Stimulated activated CD8-positive, alpha-beta memory T cell treated with anti-CD3 and anti-CD28 coated beads, Interleukin-12 subunit alpha, Interleukin-12 subunit beta, amount 100 ng/mL, for 1 hour (primary cell): ENCODE measurements around the gene NRXN2.
A peak's percentile ranks its signal among the peaks of the same experiment; 100 is the strongest.

Experiments used
- DNase-seq: peaks from one replicate; pipeline ENCODE4 v3.0.0-alpha.2; 2020; ENCODE audit warnings: low read depth

NRXN2 gene

DNA sequence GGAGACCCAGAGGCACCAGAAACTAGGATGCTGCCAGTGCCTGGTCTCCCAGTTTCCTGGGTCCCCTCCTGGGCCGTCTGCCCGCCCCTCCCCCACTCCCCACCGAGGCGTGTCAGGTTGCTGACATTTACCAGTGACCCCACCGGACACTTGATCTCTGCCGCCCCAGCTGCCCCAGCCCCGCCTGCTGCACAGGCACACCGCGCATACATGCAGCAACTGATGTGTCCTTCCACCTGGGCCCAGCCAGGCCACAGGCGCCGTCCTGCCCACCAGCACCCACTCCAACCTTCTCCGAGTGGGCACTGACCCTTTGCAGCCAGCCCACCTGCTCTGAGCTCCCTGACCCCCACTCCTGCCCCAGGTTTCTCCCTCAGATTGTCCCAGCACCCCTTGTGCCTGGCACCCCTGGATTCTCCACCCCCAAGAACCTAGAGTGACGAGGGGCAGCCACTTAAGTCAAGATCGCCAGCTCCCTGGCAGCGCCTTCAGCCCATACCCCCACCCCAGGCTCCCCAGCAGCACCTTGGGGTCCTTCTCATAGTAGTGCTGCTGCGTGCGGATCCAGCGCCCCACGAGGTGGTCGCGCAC, 36.2 kb upstream of the NRXN2 start:
- DNase-seq = no peak

DNA sequence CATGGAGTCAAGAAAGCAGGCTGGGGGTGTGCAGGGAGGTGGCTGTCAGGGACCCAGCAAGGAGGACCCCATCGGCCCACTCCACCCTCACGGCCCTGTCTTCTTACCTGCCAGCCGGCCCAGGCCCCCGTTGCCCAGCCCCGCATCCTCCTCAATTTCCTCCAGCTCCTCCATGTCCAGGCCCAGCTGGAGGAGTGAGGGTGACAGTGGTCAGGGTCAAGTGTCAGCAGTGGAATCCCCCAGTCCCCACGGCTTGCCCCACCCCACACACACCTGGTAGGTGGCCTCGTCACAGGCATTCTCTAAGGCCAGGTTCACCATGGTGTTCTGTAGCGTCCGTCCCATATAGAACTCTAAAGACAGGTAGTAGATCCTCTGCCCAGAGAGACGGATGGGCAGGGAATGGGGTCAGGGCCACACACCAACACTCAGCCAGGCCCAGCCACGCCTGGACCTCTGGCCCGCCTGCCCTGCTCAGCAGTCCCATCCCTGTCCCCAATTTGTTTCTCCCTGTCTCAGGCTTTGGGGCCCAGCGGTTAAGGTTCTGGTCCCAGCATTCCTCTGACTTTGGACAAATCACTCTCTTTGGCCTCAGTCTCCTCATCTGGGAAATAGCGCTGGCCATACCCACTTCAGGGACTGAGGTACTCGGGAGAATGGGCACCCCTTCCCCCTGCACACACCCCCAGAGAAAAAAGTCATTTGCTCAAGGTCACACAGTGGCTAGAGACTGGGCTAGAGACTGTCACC, 35.5 kb upstream of the NRXN2 start:
- DNase-seq = no peak

DNA sequence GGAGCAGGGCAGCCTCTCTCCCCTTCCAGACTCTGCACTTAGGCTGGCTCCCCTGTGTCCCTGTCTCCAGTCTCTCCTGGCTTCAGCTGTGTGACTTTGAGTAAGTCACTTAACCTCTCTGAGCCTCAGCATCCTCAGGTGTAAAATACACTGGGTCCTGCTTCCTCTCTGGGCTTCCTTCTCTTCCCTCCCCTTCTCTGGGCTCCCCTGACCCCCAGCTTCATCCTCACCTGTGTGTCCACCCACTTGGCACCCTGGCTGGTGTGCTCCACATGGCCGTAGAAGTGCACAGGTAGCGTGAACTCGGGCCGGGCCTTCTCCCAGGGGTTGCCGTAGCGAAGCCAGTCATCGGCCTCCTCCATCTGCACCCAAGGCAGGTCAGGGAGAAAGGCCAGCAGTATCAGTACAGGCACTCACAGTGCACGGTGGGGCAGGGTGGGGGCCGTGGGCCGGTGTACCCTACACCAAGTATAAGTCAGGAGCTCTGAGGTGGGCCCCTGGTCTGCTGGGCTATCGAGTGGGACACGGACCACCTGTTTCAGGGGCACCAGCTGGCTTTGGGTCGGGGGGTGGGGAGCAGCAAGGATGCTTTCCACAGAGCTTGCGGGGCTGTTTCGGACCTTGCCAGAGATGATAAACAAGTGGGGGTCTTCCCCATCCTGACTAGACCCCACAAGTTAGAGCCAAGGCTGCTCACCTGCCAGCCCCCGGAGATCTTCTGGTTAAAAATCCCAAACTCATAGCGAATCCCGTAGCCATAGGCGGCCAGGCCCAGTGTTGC, 34.7 kb upstream of the NRXN2 start:
- DNase-seq = no peak

DNA sequence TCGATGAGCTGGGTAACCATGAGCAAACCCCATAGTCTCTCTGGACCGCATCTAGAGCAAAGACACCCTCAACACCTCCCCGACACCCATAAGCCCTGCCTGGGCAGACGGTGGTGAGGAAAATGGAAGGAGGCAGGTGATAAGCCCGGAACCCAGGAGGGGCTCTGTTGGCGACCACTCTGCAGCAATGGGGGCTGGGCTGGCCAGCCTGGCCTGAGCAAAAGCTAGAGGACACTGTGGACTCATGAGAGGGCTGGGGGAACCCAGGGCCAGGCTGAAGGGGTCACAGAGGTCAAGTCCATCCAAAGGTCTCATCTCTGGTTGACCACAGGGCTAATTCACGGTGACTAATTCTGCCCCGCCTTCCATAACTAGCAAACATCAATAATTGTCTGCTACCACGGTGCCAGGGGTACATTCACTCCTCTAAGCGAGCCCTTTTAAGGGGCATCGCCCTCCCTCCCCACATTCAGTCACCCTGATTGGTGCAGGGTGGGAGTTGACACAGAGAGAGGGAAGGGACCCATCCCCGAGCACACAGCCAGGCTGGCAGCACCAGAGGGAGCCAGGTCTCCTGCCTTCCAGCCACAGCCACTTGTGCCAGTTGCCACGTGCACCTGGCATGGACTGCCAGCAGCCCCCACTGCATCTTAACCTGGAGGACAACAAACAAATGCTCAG, 32.8 kb upstream of the NRXN2 start:
- no peak for DNase-seq

DNA sequence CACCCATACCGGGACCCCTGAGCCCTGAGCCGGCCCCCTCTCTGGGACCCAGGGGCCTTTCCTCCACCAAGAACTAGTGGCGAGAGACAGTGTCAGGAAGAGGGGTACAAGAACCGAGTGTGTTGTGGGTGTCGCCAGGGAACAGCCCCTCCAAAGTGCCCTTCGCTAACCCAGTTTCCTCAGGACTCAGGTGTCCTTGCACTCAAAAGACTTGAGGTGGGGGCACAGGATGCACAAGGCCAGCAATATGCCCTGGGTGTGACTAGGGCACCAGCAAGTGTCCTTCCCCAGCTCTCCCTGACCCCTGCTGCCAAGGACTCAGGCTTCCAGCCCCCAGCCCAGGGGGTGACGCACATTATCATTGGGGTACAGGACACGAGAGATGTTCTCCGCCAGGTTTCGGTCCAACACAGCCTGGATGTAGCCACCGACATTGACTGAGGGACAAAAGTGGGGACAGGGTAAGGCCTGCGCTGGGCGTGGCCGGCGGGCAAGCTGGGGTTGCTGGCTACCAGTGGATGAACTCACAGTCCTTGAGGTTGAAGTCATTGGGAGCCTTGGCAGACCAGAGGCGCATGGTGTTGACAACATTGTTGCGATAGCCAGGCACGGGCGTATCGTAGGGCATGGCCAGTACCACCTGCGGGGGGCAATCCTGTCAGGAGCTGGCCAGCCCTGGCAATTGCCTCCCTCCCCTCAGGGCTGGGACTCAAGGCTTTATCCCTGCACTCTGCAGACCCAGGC, 32.1 kb upstream of the NRXN2 start:
- DNase-seq = no peak

DNA sequence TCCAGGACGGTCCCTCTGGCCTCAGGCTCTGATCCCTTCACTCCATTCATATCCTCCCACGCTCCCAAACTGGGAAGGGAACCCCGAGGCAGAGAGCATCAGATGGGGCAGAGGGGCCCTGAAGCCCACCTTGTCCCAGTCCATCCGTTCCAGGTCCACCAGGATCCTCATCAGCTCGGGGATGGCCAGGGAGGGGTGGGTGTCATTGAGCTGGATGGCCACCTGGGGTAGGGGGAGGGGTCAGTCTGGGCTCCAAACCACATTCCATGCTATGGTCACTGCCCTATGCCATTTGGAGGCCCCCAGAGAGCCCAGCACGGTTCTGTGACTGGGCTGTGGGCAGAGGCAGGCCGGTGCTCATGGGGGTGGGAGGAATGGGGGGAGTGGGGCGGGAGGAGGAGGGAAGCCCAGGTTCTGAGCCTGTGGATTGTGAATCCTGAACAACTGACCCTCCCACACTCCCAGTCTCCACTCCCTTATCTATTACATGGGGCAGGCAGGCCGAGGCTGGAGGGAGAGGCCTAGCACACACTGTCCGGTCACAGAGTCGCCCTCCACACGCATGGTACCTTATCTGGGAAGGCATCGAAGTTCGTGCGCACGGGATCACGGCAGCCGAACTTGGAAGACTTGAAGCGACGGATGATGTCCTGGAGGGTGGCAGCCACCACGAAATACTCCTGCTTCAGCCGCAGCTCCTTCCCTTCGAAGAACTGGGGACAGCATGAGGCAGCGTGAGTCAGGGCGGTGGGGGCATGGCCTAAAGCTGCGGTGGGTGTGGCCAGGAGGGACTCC, 31.3 kb upstream of the NRXN2 start:
- no peak for DNase-seq

DNA sequence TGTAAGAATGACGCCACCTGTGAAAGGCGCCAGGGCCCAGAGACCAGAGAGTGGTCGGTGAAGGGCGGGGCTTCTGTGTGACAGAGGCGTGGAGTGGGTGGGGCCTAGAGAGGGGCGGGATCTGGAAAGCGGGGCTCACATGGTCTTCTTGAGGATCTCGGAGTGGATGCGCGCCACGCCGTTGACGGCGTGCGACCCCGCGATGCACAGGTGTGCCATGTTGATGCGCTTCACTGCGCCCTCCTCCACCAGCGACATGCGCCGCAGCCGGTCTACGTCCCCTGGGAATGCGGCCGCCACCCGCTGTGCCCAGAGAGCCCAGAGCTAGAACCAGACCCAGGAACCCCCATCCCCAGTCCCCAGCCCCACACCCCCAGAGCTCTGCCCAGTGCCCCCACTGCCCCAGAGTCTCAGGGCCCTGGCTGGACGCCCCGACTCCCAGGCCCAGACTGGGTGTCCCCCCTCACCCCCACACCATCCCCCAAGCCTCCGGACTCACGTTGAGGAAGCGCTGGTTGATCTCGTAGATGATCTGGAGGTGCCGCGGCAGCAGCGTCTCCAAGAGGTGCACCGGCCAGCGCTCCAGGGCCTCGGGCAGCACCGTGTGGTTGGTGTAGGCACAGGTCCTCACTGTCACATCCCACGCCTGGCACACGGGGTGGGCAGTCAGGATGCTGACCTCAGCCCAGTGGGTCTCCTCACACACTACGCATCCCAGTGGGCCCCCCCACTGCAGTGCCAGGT, 30.6 kb upstream of the NRXN2 start:
- no peak for DNase-seq

DNA sequence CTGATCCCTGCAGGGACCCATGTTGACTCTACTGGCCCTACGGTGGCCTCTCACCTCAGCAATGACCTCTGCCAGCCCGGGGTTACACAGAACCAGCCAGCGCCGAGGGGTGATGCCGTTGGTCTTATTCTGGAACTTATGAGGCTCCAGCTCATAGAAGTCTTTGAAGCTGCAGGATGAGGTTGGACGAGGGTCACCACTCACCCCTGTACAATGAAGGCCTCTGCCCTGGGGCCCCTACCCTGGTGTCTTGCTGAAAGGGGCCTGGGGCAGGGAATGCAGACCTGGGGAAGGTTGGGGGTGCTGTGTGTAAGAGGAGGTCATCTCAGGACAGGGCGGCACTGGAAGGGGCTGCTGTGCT, 30.0 kb upstream of the NRXN2 start:
- no peak for DNase-seq

DNA sequence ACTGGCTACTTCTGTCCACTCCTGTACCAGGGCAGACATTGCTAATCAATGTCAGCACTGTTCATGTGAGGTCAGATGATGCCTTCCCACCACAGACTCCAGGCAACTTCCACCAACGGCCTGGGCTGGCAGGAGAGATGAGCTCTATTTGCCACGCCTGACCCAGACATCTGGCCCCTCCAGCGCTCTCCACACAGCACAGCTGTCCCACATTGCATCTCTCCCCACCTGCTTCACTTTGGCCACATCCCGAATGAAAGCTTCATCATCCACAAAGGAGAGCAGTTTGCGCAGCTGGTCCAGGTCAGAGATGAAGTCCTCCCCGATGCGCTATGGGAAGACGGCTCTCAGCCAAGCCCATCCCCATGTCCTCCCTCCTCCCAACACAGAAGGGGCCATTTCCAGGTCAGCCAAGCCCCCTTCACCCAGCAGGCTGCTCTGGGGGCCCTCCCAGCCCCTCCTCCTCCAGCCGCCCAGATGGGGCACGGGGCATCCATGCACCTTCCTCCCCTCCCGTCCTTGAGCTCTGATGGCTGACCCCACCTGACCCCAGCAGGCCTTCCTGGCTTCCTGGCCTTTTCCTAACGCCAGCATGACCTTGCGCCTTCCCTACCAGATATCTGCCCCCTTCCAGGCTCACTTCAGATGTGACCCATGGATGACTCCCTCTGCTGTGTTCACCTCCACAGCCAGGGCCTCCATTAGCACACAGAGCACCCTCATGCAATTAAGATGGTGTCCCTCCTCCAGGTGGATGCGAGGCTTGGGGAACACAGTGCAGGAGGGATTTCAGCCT, 29.4 kb upstream of the NRXN2 start:
- DNase-seq = no peak

DNA sequence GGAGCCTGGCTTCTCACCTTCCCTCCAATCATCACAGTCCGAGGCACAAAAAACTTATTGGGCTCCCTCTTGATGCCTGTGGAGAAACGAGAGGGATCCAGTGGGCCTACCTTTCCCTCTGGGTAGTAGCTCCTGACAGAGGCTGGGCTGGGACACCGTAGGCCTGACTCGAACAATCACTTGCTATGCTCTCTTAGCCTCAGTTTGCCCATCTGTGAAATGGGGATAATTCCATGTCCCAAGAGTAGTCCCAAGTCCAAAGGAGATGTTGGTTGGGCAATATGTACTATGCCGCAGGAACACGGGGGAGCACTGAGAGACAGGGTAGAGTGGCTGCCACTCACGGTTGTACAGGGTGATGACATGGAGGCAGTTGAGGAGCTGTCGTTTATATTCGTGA, 28.6 kb upstream of the NRXN2 start:
- DNase-seq = no peak

DNA sequence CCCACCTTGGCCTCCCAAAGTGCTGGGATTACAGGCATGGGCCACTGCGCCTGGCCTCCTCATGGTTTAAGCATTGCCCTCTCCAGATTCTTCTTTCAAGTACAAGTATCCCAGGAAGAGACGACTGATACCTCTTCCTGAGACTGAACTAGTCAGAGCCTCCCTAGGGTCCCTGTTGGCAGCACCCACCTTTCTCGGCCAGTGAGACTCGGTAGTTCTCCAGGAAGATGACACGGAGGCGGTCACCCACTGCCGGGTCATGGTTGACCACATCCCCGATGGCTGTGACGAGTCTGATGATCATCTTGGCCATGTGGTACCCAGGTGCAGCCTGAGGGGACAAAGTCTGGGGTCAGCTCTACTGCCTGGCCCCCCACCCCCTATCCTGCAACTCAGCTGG, 28.1 kb upstream of the NRXN2 start:
- DNase-seq = no peak

DNA sequence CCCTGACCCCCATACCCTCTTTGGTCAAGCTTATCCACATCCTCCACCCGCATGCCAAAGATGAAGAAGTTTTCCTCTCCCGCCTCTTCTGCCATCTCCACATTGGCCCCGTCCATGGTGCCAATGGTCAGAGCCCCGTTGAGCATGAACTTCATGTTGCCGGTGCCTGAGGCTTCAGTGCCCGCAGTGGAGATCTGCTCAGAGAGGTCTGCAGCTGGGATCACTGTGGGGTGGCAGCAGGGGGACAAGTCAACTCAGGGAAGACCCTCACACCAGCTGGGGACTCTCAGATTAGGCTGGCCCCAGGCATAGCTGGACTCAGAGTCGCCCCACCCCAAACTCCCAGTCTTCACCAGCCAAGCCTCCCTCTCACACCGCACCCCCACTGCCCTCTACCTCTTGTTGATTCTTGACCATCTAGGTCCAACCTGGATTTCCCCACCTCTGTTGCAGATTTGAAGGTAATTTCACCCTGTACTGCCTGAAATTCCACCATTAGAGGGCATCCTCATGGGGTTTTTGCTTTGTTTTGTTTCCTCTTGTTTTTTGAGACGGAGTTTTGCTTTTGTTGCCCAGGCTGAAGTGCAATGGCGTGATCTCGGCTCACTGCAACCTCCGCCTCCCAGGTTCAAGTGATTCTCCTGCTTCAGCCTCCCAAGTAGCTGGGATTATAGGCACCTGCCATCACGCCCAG, 27.5 kb upstream of the NRXN2 start:
- no peak for DNase-seq

DNA sequence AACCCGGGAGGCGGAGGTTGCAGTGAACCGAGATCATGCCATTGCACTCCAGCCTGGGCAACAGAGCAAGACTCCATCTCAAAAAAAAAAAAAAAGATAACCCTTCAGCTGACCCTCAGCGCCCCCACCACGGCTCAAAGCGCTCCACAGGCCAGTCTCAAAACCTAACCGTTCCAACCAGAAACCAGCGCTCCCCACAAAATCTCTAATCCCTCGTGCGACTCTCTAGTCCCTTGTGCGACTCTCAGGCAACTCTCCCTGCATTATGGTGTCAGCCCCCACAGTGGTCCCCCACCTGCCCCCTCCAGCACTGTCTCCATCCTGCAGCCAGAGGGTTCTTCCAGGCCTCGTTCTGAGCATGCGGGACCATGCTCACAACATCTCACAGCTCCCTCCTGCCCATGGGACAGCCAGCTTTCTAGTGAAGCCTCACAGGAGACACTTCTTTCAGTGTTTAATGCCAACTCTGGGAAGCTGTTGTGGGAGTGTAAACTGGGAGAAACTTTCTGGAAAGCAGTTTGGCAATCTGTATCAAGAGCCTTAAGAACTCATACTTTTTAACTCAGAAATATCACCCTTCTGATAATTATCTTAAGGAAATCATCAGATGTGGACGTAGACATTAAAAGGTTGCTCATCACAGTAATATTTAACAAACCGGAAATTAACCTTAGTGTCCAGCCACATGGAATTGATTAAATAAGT, 25.1 kb upstream of the NRXN2 start:
- DNase-seq = no peak

DNA sequence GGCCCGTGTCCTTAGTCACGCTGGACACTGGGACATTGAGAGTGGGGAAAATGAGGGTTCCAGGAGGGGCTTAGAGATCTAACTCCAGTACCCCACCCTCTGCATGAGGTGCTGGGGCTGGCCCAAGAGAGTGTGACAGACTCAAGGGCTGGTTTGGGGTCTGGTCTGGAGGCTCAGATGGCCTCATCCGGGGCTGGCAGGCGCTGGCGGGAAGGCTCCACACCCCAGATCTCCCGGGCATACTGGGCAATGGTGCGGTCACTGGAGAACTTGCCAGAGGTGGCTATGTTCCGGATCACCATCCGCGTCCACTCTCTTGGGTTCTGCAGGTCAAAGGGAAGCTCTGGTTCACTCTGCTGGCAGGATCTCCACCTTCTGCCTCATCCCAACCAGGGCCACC, 23.5 kb upstream of the NRXN2 start:
- DNase-seq = no peak

DNA sequence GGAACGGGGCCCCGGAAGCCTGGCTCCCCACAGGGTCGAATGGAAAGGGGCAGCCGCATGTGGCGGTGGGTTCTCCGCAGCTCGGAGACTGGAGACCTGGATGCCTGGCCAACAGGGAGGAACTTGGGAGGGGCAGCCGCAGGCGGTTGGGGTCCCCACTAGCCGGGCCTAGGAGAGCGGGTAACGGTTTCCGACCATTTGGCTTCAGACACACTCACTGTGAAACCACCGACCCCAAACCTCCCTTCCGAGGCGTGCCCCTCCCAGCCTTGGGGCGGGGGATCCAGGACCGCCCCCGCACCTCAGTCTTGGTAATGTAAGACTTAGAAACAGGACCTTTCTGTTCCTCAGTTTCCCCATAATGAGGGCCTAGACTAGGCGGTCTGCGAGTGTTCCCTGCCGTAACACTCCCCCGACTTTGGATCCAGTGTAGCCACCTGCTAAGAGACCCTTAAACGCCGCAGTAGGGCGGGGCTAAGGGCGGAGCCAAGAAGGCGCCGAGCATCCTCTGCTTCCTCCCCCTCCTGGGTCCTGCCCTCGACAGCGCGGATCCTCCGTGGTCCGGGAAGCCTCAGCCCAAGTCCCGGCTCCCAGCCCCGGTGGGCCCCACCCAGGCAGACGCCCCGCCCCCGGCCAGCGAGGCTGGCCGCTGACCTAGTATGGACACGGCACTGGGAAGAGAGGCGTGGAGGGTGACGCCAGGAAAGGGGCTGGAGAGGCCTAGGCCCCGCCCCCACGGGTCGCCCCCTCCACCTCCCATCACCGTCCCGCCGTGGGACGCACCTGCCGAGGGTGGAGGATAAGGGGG, 22.7 kb upstream of the NRXN2 start:
- DNase-seq = peak; percentile 68

DNA sequence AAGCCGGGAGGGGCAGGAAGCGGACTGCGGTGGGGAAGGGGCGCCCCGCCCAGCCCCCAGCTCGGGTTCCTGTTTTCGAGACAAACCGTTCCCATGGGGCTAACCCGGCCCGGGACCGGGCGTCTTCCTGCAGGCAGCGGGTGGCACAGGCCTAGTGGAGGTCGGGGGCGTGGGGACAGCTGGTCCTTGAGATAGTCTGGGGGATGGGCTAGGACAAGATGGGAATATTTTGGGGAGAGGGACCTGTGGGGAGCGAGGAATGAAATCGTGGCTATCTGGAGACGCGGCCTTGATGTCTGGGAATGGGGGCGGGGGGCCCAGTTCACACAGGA, 22.2 kb upstream of the NRXN2 start:
- DNase-seq = peak; percentile 67

DNA sequence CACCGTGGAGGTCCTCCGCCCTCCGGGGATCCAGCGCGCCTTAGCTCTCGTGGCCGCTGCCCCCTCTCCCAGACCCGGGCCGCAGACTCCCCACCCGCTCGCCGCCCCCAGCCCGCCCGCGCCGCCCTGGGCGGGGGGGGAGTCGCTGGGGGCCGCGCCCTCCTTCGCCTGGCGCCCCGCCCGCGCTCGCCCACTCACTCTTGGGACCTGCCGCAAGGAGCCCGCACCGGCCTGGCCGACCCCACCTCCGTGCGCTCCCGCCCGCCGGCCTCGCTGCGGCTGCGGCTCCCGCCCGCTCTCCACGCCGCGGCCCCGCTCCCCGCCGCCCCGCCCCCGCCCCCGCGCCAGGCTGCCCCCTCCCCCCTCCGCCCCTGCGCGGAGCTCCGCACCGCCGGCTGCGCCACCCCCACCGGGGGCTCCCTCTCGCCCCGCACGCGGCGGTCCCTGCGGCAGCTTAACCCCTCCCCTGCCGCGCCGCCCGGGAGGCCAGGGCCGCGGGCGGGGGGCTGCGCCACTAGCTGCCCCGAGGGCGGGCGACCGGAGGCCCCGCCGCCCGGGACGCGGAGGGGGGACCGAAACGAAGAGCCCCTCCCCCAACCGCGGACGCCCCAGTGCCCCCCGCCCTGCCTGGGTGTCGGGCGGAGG, 21.7 kb upstream of the NRXN2 start:
- DNase-seq = no peak
